ENCODE data around the gene MTR.
A peak's percentile ranks its signal among the peaks of the same experiment; 100 is the strongest.
"Not testable (repeated sequence)": the region's sequence is repeated elsewhere in the genome, so short reads cannot be mapped to it uniquely, and the experiment has no call there.

The MTR gene

GRCh38 chr1:236865818-236866155, 70.7 kb downstream of the MTR start:
- DNase-seq = no peak

- peak; percentile 23 for DNase-seq
Observed at GRCh38 chr1:236868625-236869467, 73.8 kb downstream of the MTR start.

- no peak for DNase-seq
Observed at GRCh38 chr1:236869911-236870310, 74.8 kb downstream of the MTR start.

- no peak for DNase-seq
Observed at GRCh38 chr1:236870721-236871120, 75.6 kb downstream of the MTR start.

DNA sequence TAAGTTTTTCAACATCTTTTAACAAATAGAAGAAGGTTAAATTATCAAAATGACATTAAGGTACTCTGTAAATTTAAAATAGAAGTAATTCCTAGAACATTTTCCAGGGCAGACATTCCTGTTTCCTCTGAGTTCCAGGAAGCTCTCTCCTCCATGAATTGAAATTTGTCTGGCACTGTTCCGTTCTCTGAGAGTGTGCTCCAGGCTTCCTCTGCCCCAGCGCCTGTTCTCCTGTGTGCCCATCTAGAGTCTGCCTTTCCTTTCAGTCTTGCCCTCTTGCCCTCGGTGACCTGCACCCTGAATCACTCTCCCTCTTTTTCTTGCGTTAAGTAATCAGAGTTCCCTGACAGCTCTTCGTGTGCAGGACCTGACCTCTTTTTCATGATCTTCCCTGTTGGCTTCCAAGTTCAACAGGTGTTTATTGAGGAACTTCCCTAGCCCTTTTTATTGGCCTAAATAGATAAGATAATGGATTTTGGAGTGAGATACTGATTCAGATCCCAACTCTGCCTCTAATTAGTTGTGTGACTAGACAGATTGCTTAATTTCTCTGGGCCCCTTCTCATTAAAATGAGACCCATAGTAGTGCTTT, 77.1 kb downstream of the MTR start:
- DNase-seq = no peak

DNA sequence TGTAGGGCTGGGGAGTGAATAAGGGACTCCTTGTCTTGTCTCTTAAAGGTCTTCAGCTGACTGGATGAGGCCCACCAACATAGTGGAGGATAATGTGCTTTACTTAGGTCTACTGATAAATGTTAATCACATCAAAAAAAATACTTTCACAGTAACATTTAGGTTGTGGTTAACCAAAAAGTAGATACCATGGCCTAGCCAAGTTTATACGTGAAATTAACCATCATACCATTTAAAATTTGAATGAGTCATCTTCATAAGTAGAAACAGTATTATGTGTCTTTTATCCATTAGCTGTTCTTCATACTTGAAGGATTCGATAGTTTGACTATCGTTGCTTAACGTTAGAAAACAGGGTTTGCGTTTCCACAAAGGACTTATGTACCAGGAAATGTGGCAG, 80.9 kb downstream of the MTR start:
- DNase-seq = no peak

- DNase-seq = no peak
Observed at GRCh38 chr1:236877661-236878060, 82.6 kb downstream of the MTR start.

DNA sequence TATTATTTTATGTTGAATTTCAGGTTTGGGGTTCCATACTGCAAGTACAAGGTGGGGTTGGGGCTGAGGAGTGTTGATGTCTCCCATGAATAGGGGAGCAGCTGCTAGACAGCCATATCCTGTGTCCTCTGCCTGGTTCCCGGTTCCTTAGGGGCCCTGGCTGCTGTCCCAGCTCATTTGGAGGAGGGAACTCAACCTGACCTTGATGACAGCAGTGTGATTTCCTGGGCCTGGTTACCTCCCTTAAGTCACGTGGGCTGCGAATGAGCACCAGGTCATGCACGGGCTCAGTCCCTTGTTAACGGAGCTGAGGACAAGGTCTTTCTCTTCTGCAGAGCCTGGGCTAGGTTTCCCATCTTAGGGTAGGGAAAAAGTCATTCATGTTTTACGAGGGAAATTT, 85.1 kb downstream of the MTR start:
- DNase-seq = no peak

GRCh38 chr1:236882678-236883077, 87.6 kb downstream of the MTR start:
- no peak for DNase-seq

DNA sequence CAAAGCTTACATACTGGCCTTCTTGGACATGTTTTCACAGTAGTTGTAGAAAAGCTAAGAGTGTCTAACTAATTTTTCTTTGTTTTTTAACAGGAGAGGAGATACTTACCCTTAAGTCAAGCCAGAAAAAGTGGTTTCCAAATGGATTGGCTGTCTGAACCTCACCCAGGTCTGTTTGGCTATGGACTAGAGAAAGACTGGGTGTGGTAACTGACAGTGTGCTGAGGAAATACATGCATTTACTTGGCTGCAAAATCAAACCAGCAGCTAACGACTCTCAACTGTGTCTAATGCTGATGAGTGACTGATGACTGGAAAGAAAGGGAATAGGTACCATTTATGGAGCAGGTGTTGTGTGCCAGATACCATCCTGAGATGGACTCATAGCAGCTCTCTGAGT, 91.1 kb downstream of the MTR start:
- no peak for DNase-seq

GRCh38 chr1:236887081-236887480, 92.0 kb downstream of the MTR start:
- no peak for DNase-seq

DNA sequence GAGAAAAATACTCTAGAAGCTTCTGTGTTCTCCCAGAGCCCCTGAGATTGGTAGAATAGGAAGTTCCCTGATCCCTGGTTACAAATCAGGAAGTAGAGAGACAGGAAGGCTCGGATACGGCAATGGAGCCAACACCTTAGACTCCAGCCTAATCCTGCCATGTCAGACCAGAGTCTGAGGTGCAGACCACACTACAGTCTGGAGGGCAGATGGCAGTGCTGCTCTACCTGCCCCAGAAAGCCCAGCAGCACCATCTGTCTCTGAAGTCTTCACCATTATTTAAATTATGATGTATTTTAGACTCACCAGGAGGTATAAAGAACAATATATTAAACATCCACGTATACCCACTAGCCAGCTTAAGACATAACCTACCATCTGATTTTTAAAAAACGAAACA, 93.0 kb downstream of the MTR start:
- peak; percentile 75 for DNase-seq

DNA sequence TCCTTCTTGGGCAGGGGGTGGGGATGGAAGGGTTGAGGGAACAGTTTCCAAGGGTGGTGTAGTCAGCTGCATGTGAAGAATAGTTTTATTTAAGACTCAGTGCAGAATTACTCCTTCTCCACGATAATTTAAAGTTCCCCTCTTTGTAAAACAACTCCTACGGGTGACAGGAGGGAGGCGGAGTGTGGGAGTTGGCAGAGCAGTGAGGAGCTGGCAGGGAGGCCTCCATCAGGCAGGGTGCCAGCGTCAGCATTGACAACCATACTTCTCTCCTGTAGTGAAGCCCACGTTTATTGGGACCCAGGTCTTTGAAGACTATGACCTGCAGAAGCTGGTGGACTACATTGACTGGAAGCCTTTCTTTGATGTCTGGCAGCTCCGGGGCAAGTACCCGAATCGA, 93.8 kb downstream of the MTR start:
- DNase-seq = peak; percentile 75

GRCh38 chr1:236890152-236891056, 95.3 kb downstream of the MTR start:
- DNase-seq = no peak

DNA sequence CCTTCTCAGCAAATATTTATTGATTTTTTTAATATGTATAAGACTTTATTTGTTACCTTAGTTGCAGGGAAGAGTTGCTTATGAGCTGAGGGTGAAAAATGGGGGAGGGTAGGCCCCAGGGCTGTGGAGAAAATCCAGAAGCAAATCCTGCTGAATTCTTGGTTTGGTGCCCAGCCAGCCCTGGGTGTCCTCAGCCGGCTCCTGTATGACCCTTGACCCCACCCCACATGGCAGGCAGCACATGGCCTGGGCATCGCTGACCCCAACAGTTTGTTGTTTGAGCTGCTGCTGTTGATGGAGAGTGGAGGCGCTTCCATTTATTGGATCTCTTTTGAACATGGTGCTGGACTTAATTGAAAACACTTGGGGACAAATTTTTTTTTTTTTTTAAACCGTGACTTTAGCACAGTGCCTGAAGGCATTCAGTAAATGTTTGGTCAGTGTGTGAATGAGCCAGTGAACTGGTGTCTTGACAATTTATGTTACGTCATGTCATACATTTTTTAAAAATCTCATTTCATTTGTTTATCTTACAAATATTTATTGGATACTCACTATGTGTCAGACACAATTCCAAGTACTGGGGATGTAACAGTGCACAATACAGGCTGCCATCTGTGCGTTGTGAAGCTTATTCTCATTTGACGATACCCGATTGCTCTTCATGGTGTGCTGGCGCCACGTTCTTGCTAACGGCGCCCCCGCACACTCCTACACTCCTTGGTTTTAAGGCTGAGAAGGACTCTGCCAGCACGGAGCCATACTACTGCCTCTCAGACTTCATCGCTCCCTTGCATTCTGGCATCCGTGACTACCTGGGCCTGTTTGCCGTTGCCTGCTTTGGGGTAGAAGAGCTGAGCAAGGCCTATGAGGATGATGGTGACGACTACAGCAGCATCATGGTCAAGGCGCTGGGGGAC, 98.8 kb downstream of the MTR start:
- no peak for DNase-seq

GRCh38 chr1:236895665-236896387, 100.7 kb downstream of the MTR start:
- DNase-seq = no peak

GRCh38 chr1:236896716-236897115, 101.6 kb downstream of the MTR start:
- DNase-seq = no peak

DNA sequence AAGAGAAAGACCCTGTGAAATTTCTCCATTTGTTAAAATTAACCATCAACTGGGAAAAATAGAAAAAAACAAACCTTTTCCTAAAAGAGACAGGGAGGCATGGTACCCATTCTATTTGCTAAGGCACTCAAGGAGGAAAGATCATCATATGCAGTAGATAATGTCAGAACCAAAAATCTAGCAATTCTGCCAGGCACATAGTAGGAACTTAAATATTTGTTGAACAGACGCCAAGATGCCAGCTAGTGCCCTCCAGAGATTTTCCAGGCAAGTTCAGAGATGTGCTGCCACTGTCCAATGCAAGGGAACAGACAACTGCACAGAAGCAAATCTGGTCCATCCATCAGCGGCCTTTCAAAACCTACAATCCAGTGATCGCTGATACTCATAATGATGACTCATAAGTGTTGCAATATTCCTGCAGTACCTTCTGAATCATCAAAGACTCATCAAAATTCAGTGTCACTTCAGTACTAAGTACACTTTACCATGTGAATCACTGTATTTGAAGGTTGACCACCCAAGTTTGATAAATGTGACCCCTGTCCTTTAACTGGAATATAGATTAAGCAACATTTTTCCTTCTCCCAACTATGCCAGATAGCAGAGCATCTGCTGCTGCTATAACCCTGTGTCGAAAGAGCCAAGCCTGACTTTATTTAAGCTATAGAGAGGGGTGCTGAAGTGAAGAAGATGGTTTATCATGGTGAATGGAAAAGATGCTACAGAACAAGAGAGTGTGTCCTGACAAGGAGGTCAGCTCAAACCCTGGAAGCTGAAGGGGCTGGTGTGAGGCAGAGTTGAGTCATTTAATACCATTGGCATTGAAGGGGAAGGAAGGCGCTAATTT, 110.0 kb downstream of the MTR start:
- no peak for DNase-seq

DNA sequence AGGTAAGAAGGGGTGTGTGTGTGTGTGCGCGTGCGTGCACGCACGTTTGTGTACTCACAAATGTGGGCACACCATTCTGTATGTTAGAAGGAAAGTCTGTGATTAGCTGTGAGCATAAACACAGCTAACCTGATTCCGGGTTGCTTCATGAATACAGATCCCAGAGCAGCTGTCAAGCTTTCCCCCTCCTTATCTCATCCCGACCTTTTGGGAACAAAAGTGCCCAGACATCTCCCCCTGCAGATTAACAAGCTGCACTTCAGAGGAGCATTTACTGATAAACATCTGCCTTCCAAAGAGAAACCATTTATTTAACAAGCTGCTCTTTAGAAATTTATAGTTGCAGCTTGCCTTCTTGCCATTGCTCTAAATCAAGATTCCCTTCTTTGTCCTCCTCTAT, 112.1 kb downstream of the MTR start:
- DNase-seq = no peak

DNA sequence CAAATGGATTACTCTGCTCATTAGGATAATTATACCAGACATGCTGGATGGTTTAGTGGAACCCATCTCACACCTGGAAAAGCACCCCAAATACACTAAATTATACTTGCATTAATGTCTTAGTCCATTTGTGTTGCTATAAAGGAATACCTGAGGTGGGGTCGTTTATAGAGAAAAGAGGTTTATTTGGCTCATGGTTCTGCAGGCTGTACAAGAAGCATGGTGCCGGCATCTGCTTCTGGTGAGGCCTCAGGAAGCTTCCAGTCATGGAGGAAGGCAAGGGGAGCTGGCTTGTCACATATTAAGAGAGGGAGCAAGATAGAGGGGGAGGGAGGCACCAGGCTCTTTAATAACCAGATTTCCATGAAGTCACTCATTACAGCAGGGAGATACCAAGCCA, 113.6 kb downstream of the MTR start:
- no peak for DNase-seq

- not testable (repeated sequence) for DNase-seq
Observed at GRCh38 chr1:236911047-236911446, 116.0 kb downstream of the MTR start.
